Panc1 (cell line): Measurements from ENCODE around the gene GGA2. TPM values are rescaled to one million over a fixed set of nuclear protein-coding genes. Genes with fewer than 3 reads are reported as not detected.

Source experiments
- ATAC-seq: fragments of 200-7000 bp; cut with Tn5 transposase; 2 replicates; pipeline ENCODE4 v1.9.1; 2020; ENCODE audit warnings: mild to moderate bottlenecking, moderate library complexity
- BruUV-seq: library from RNA; stranded (reverse); fragments of 400-500 nt; replicated peaks from 2 replicates; lab custom pipeline; 2021; lab: Mats Ljungman, UMichigan
- CTCF ChIA-PET: fragments of 300-600 bp; sonication (Branson Sonifier 250); formaldehyde crosslinking; loops from one replicate; lab custom pipeline; 2022; ENCODE audit warnings: antibody characterized with exemption; lab: Charles Lee
- POLR2A ChIA-PET: fragments of 300-600 bp; sonication (Branson Sonifier 250); formaldehyde crosslinking; loops from one replicate; lab custom pipeline; 2022; ENCODE audit warnings: antibody characterized with exemption; lab: Charles Lee
- DNase-seq: peaks from one replicate; pipeline ENCODE4 v3.0.0-alpha.2; 2010; ENCODE audit warnings: low read depth, low spot score
- H3K27ac ChIP-seq: 2 replicates; pipeline ENCODE4 v1.5.1; 2011; ENCODE audit warnings: mild to moderate bottlenecking, low read length, inconsistent platforms
- H3K27me3 ChIP-seq: fragments of 200-500 bp; sonication (Bioruptor generic); 2 replicates; pipeline ENCODE4 v1.6.0; 2014; ENCODE audit warnings: low read length, inconsistent platforms; ENCODE audit not compliant: control insufficient read depth, insufficient read depth
- H3K36me3 ChIP-seq: fragments of 200-500 bp; sonication (Bioruptor generic); 2 replicates; pipeline ENCODE4 v1.5.1; 2014; ENCODE audit warnings: inconsistent platforms, mild to moderate bottlenecking, low read length, moderate library complexity; ENCODE audit not compliant: control insufficient read depth, insufficient read depth
- H3K4me1 ChIP-seq: 2 replicates; pipeline ENCODE4 v1.5.1; 2011; ENCODE audit warnings: inconsistent platforms, mild to moderate bottlenecking, low read length, moderate library complexity; ENCODE audit not compliant: control insufficient read depth, insufficient read depth
- H3K4me3 ChIP-seq, 2 experiments: 2 replicates each; pipeline ENCODE4 v1.5.1; 2011 to 2012; ENCODE audit warnings: low read depth in 2 of 2, low read length in 2 of 2, mild to moderate bottlenecking in 2 of 2, inconsistent platforms in 1 of 2, moderate library complexity in 1 of 2
- H3K9me3 ChIP-seq: fragments of 200-500 bp; sonication (Bioruptor generic); 2 replicates; pipeline ENCODE4 v1.5.1; 2014; ENCODE audit warnings: low read depth, mild to moderate bottlenecking, inconsistent platforms, low read length, moderate library complexity; ENCODE audit not compliant: control insufficient read depth, insufficient read depth
- POLR2AphosphoS5 ChIP-seq: IDR thresholded peaks from 2 replicates; pipeline ENCODE4 v1.6.1; 2012; ENCODE audit warnings: mild to moderate bottlenecking, low read depth, low read length, moderate library complexity
- REST ChIP-seq, 2 experiments: IDR thresholded peaks; 2 replicates each; pipeline ENCODE4 v1.6.1; 2011 to 2012; ENCODE audit warnings: low read depth in 2 of 2, control low read depth in 1 of 2, low read length in 1 of 2, mild to moderate bottlenecking in 1 of 2, moderate library complexity in 1 of 2; ENCODE audit not compliant: insufficient read depth in 1 of 2
- SIN3A ChIP-seq: IDR thresholded peaks from 2 replicates; pipeline ENCODE4 v1.6.1; 2012; ENCODE audit warnings: low read depth, mild to moderate bottlenecking, low read length, moderate library complexity, borderline replicate concordance; ENCODE audit not compliant: insufficient read depth
- TCF7L2 ChIP-seq: IDR thresholded peaks from 2 replicates; pipeline ENCODE4 v1.6.1; 2011; ENCODE audit warnings: mild to moderate bottlenecking, low read depth, low read length, inconsistent platforms
- in situ Hi-C: cut with HindIII; loops from 2 replicates; pipeline ENCODE4 v1.10.0; 2016; ENCODE audit warnings: low sequenced_read_pairs, low pct_unique_long_range_greater_than_20kb
- intact Hi-C: fragments of 100-400 bp; cut with micrococcal nuclease; formaldehyde crosslinking; loops from one replicate; pipeline ENCODE4 v1.10.0; 2022; ENCODE audit not compliant: unreplicated experiment
- total RNA-seq: library from RNA; stranded (reverse); gene quantifications from one replicate; pipeline ENCODE4 v1.2.1, GENCODE V29; 2021; ENCODE audit not compliant: unreplicated experiment
- TF ChIP-seq, protein P1 (sequence below): fragments of 450-650 bp; IDR thresholded peaks from 2 replicates; pipeline ENCODE4 v1.5.1; 2017; ENCODE audit warnings: mild to moderate bottlenecking

GGA2 gene
- total RNA-seq, 1 experiment from 2014 or later = 100 TPM

DNA sequence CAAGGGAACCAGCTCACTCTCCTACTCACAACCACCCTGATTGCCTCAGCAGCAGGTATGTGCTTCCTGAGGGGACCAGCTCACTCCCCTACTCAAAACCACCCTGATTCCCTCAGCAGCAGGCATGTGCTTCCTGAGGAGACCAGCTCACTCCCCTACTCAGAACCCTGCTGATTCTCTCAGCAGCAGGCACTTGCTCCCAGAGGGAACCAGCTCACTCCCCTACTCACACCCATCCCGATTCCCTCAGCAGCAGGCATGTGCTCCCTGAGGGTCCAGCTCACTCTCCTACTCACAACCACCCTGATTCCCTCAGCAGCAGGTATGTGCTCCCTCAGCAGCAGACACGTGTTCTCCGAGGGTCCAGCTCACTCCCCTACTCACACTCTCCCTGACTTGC is 31.2 kb downstream of the GGA2 start:
- in situ Hi-C loops = no loop called here
- ATAC-seq (no peak), DNase-seq (no peak)
- Histone ChIP-seq H3K36me3 (peaks cover 15% of the 10 kb centered on the region), H3K9me3 (no peaks in the 10 kb centered on the region), H3K4me1 (no peaks in the 10 kb centered on the region), H3K27me3 (no peaks in the 10 kb centered on the region), H3K27ac (no peak overlapping the region), H3K4me3 (no peak overlapping the region)
- no peak for TF ChIP-seq SIN3A
- TF ChIP-seq POLR2AphosphoS5 = no peak
- TF ChIP-seq REST (IDR thresholded peaks at IDR 0.05; ENCODE audit: insufficient read depth in 1 of 2, low read depth in 2 of 2, low read length in 1 of 2) = no peak
- no peak for TF ChIP-seq TCF7L2
- TF ChIP-seq, protein P1, sequence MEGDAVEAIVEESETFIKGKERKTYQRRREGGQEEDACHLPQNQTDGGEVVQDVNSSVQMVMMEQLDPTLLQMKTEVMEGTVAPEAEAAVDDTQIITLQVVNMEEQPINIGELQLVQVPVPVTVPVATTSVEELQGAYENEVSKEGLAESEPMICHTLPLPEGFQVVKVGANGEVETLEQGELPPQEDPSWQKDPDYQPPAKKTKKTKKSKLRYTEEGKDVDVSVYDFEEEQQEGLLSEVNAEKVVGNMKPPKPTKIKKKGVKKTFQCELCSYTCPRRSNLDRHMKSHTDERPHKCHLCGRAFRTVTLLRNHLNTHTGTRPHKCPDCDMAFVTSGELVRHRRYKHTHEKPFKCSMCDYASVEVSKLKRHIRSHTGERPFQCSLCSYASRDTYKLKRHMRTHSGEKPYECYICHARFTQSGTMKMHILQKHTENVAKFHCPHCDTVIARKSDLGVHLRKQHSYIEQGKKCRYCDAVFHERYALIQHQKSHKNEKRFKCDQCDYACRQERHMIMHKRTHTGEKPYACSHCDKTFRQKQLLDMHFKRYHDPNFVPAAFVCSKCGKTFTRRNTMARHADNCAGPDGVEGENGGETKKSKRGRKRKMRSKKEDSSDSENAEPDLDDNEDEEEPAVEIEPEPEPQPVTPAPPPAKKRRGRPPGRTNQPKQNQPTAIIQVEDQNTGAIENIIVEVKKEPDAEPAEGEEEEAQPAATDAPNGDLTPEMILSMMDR = no peak
- ChIA-PET CTCF (no interaction called here), POLR2A (no interaction called here)
- no TSS peak for BruUV-seq
- intact Hi-C loops = no loop called here

- in situ Hi-C loops (no loop called here), intact Hi-C loops (no loop called here)
These were observed 31.7 kb downstream of the GGA2 start for GRCh38 chr16:23478566-23478965.

More at GRCh38 chr16:23478566-23478965, 31.7 kb downstream of the GGA2 start:
- Histone ChIP-seq H3K4me3 (no peak overlapping the region), H3K27me3 (no peaks in the 10 kb centered on the region), H3K27ac (no peak overlapping the region), H3K4me1 (no peaks in the 10 kb centered on the region), H3K36me3 (peaks cover 20% of the 10 kb centered on the region), H3K9me3 (no peaks in the 10 kb centered on the region)
- no TSS peak for BruUV-seq
- DNase-seq (no peak), ATAC-seq (no peak)
- ChIA-PET CTCF (no interaction called here), POLR2A (no interaction called here)
- TF ChIP-seq REST (IDR thresholded peaks at IDR 0.05; ENCODE audit: insufficient read depth in 1 of 2, low read depth in 2 of 2, low read length in 1 of 2) (no peak), SIN3A (no peak), TCF7L2 (no peak), POLR2AphosphoS5 (no peak)
- TF ChIP-seq, protein P1 = no peak
